ENCODE data around the gene ANO3. TPM values are rescaled to one million over a fixed set of nuclear protein-coding genes. Genes with fewer than 3 reads are reported as not detected.

Gene ANO3
- total and polyA plus RNA-seq, 4 experiments from 2014 or later = not detected

- Histone ChIP-seq H3K36me3 (ENCODE audit: insufficient read depth, low read length) (no peaks in the 10 kb centered on the region), H3K4me3 (ENCODE audit: low read length in 2 of 2) (no peak overlapping the region), H3K4me1 (ENCODE audit: insufficient read depth, low read length) (no peaks in the 10 kb centered on the region), H3K27ac (ENCODE audit: low read depth, low read length) (no peak overlapping the region), H3K9me3 (ENCODE audit: control insufficient read depth in 1 of 2, low read length in 2 of 2) (no peaks in the 10 kb centered on the region), H3K27me3 (ENCODE audit: insufficient read depth, low read length) (no peaks in the 10 kb centered on the region)
- POLR2A ChIA-PET (ENCODE audit: partially characterized antibody) = no interaction called here
- Mint-ChIP-seq H3K9me3 (peaks cover 0 to 14% (median 2%) of the 10 kb centered on the region in 8 donors), H3K27me3 (no peaks in the 10 kb centered on the region), H3K27ac (no peak overlapping the region), H3K36me3 (no peaks in the 10 kb centered on the region), H3K4me1 (no peaks in the 10 kb centered on the region), H3K4me3 (no peak overlapping the region)
- no peak for DNase-seq
- intact Hi-C loops (cut with micrococcal nuclease) = no loop called here
- CTCF ChIA-PET (ENCODE audit: partially characterized antibody) = no interaction called here
These were observed 92.3 kb downstream of the ANO3 start for GRCh38 chr11:26424255-26424654.

GRCh38 chr11:26439854-26440253 lies 107.9 kb downstream of the ANO3 start:
- DNase-seq = no peak
- Histone ChIP-seq H3K27me3 (ENCODE audit: insufficient read depth, low read length) (no peaks in the 10 kb centered on the region), H3K4me1 (ENCODE audit: insufficient read depth, low read length) (no peaks in the 10 kb centered on the region), H3K9me3 (ENCODE audit: control insufficient read depth in 1 of 2, low read length in 2 of 2) (peaks cover 0 to 4% of the 10 kb centered on the region in 2 donors), H3K4me3 (ENCODE audit: low read length in 2 of 2) (no peak overlapping the region), H3K36me3 (ENCODE audit: insufficient read depth, low read length) (no peaks in the 10 kb centered on the region), H3K27ac (ENCODE audit: low read depth, low read length) (no peak overlapping the region)
- Mint-ChIP-seq H3K9me3 (peaks cover 0 to 13% (median 6%) of the 10 kb centered on the region in 8 donors), H3K27ac (no peak overlapping the region), H3K4me1 (no peaks in the 10 kb centered on the region), H3K36me3 (no peaks in the 10 kb centered on the region), H3K27me3 (no peaks in the 10 kb centered on the region), H3K4me3 (no peak overlapping the region)
- ChIA-PET CTCF (ENCODE audit: partially characterized antibody) (no interaction called here), POLR2A (ENCODE audit: partially characterized antibody) (no interaction called here)
- intact Hi-C loops (cut with micrococcal nuclease) = no loop called here

- no peaks in the 10 kb centered on the region for H3K36me3 Mint-ChIP-seq
- ChIA-PET CTCF (ENCODE audit: partially characterized antibody) (no interaction called here), POLR2A (ENCODE audit: partially characterized antibody) (no interaction called here)
- H3K9me3 ChIP-seq (ENCODE audit: control insufficient read depth in 1 of 2, low read length in 2 of 2) = peaks cover 0 to 4% of the 10 kb centered on the region in 2 donors
- H3K4me3 Mint-ChIP-seq = no peak overlapping the region
- no peak overlapping the region for H3K27ac ChIP-seq (ENCODE audit: low read depth, low read length)
- H3K27me3 ChIP-seq (ENCODE audit: insufficient read depth, low read length) = no peaks in the 10 kb centered on the region
- no peak overlapping the region for H3K27ac Mint-ChIP-seq
- intact Hi-C loops (cut with micrococcal nuclease) = no loop called here
- peaks cover 0 to 10% (median 6%) of the 10 kb centered on the region in 8 donors for H3K9me3 Mint-ChIP-seq
- no peaks in the 10 kb centered on the region for H3K4me1 ChIP-seq (ENCODE audit: insufficient read depth, low read length)
- H3K36me3 ChIP-seq (ENCODE audit: insufficient read depth, low read length) = no peaks in the 10 kb centered on the region
- no peak overlapping the region for H3K4me3 ChIP-seq (ENCODE audit: low read length in 2 of 2)
- H3K4me1 Mint-ChIP-seq = no peaks in the 10 kb centered on the region
- no peaks in the 10 kb centered on the region for H3K27me3 Mint-ChIP-seq
- no peak for DNase-seq
These were observed 110.2 kb downstream of the ANO3 start for GRCh38 chr11:26442131-26442530.

DNA sequence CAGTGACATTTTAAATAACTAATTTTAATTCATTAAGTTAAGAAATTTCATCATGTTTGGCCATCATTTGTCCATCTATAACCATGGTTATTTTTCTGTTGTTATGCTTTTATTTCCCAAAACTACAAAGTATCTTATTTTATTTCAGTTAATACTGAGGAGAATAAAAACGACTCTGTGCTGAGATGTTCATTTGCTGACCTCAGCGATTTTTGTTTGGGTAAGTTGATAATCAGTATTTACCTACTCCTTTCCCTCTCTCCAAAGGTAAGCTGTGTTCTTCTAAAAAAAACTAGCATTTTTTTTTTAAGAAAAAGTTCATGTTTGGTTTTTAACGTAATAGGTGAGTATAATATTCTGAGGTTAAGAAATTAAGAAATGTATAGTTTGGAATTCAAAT lies 111.7 kb downstream of the ANO3 start:
- ChIA-PET POLR2A (ENCODE audit: partially characterized antibody) (no interaction called here), CTCF (ENCODE audit: partially characterized antibody) (no interaction called here)
- H3K27ac ChIP-seq (ENCODE audit: low read depth, low read length) = no peak overlapping the region
- peaks cover 0 to 4% of the 10 kb centered on the region in 2 donors for H3K9me3 ChIP-seq (ENCODE audit: control insufficient read depth in 1 of 2, low read length in 2 of 2)
- Mint-ChIP-seq H3K27me3 (no peaks in the 10 kb centered on the region), H3K4me3 (no peak overlapping the region), H3K9me3 (peaks cover 0 to 7% (median 4%) of the 10 kb centered on the region in 8 donors), H3K4me1 (no peaks in the 10 kb centered on the region), H3K36me3 (no peaks in the 10 kb centered on the region), H3K27ac (no peak overlapping the region)
- no peaks in the 10 kb centered on the region for H3K36me3 ChIP-seq (ENCODE audit: insufficient read depth, low read length)
- no peak overlapping the region for H3K4me3 ChIP-seq (ENCODE audit: low read length in 2 of 2)
- DNase-seq = no peak
- no peaks in the 10 kb centered on the region for H3K27me3 ChIP-seq (ENCODE audit: insufficient read depth, low read length)
- H3K4me1 ChIP-seq (ENCODE audit: insufficient read depth, low read length) = no peaks in the 10 kb centered on the region
- intact Hi-C loops (cut with micrococcal nuclease) = no loop called here

DNA sequence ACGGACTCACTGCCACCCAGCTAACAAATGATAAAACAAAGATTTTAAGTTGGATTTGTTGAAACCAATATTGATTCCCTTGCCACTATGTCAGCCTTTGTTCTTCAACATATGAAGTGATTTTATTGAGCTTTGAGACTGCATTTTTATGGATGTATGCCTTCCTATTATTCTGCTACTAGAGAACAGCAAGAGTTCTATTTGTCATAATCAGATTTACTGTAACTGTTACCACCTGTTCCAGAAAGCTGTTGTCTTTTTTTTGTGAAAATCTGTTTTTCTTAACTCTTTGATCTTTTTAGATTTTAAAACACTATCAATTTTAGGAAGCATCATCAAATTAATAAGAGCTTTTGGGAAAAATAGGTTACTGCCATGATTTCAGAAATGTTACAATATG lies 125.7 kb downstream of the ANO3 start:
- no peaks in the 10 kb centered on the region for H3K4me1 ChIP-seq (ENCODE audit: insufficient read depth, low read length)
- Mint-ChIP-seq H3K4me3 (no peak overlapping the region), H3K27ac (no peak overlapping the region), H3K4me1 (no peaks in the 10 kb centered on the region), H3K27me3 (no peaks in the 10 kb centered on the region), H3K9me3 (peaks cover 0 to 6% (median 3%) of the 10 kb centered on the region in 8 donors), H3K36me3 (no peaks in the 10 kb centered on the region)
- ChIA-PET POLR2A (ENCODE audit: partially characterized antibody) (no interaction called here), CTCF (ENCODE audit: partially characterized antibody) (no interaction called here)
- H3K36me3 ChIP-seq (ENCODE audit: insufficient read depth, low read length) = no peaks in the 10 kb centered on the region
- no peaks in the 10 kb centered on the region for H3K27me3 ChIP-seq (ENCODE audit: insufficient read depth, low read length)
- H3K4me3 ChIP-seq (ENCODE audit: low read length in 2 of 2) = no peak overlapping the region
- no peak for DNase-seq
- no peak overlapping the region for H3K27ac ChIP-seq (ENCODE audit: low read depth, low read length)
- no peaks in the 10 kb centered on the region for H3K9me3 ChIP-seq (ENCODE audit: control insufficient read depth in 1 of 2, low read length in 2 of 2)
- intact Hi-C loops (cut with micrococcal nuclease) = no loop called here

GRCh38 chr11:26465274-26465673 lies 133.3 kb downstream of the ANO3 start:
- H3K36me3 Mint-ChIP-seq = no peaks in the 10 kb centered on the region
- CTCF ChIA-PET (ENCODE audit: partially characterized antibody) = no interaction called here

GRCh38 chr11:26467506-26467905 lies 135.6 kb downstream of the ANO3 start:
- Histone ChIP-seq H3K36me3 (ENCODE audit: insufficient read depth, low read length) (no peaks in the 10 kb centered on the region), H3K9me3 (ENCODE audit: control insufficient read depth in 1 of 2, low read length in 2 of 2) (no peaks in the 10 kb centered on the region), H3K27me3 (ENCODE audit: insufficient read depth, low read length) (no peaks in the 10 kb centered on the region), H3K4me1 (ENCODE audit: insufficient read depth, low read length) (no peaks in the 10 kb centered on the region), H3K27ac (ENCODE audit: low read depth, low read length) (no peak overlapping the region), H3K4me3 (ENCODE audit: low read length in 2 of 2) (no peak overlapping the region)
- Mint-ChIP-seq H3K4me3 (no peak overlapping the region), H3K27ac (no peak overlapping the region), H3K36me3 (no peaks in the 10 kb centered on the region), H3K9me3 (peaks cover 0 to 6% (median 0%) of the 10 kb centered on the region in 8 donors), H3K27me3 (no peaks in the 10 kb centered on the region), H3K4me1 (no peaks in the 10 kb centered on the region)
- DNase-seq = no peak
- ChIA-PET POLR2A (ENCODE audit: partially characterized antibody) (no interaction called here), CTCF (ENCODE audit: partially characterized antibody) (no interaction called here)
- intact Hi-C loops (cut with micrococcal nuclease) = no loop called here

More at GRCh38 chr11:26465274-26465673, 133.3 kb downstream of the ANO3 start:
- Mint-ChIP-seq H3K4me1 (no peaks in the 10 kb centered on the region), H3K27me3 (no peaks in the 10 kb centered on the region), H3K27ac (no peak overlapping the region), H3K9me3 (peaks cover 0 to 8% (median 0%) of the 10 kb centered on the region in 8 donors), H3K4me3 (no peak overlapping the region)
- Histone ChIP-seq H3K27ac (ENCODE audit: low read depth, low read length) (no peak overlapping the region), H3K4me1 (ENCODE audit: insufficient read depth, low read length) (no peaks in the 10 kb centered on the region), H3K4me3 (ENCODE audit: low read length in 2 of 2) (no peak overlapping the region), H3K9me3 (ENCODE audit: control insufficient read depth in 1 of 2, low read length in 2 of 2) (no peaks in the 10 kb centered on the region), H3K36me3 (ENCODE audit: insufficient read depth, low read length) (no peaks in the 10 kb centered on the region), H3K27me3 (ENCODE audit: insufficient read depth, low read length) (no peaks in the 10 kb centered on the region)
- POLR2A ChIA-PET (ENCODE audit: partially characterized antibody) = no interaction called here
- no peak for DNase-seq
- intact Hi-C loops (cut with micrococcal nuclease) = no loop called here

DNA sequence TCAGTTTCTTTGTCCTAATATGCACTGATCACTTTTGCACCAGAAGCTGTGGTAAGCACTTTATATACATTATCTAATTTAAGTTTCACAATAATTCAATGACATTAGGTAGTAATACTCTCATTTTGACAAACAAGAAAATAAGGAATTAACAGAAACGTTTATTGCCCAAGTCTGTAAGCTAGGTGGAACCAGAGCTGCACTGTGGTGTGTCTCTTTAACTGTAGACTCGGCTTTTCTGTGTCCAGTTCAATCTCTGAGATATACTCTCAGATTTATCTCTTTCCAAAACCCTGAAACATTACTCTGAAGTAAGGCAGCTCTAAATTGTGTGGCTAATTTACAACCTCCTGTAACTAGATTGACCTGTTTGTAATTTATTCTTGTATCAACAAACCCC lies 139.1 kb downstream of the ANO3 start:
- no peaks in the 10 kb centered on the region for H3K36me3 ChIP-seq (ENCODE audit: insufficient read depth, low read length)
- no peaks in the 10 kb centered on the region for H3K9me3 ChIP-seq (ENCODE audit: control insufficient read depth in 1 of 2, low read length in 2 of 2)
- no peak overlapping the region for H3K4me3 Mint-ChIP-seq
- intact Hi-C loops (cut with micrococcal nuclease) = no loop called here
- peaks cover 0 to 6% (median 0%) of the 10 kb centered on the region in 8 donors for H3K9me3 Mint-ChIP-seq
- POLR2A ChIA-PET (ENCODE audit: partially characterized antibody) = no interaction called here
- H3K27me3 ChIP-seq (ENCODE audit: insufficient read depth, low read length) = no peaks in the 10 kb centered on the region
- H3K27me3 Mint-ChIP-seq = no peaks in the 10 kb centered on the region
- no peaks in the 10 kb centered on the region for H3K36me3 Mint-ChIP-seq
- H3K4me1 ChIP-seq (ENCODE audit: insufficient read depth, low read length) = no peaks in the 10 kb centered on the region
- H3K27ac ChIP-seq (ENCODE audit: low read depth, low read length) = no peak overlapping the region
- DNase-seq = no peak
- H3K4me1 Mint-ChIP-seq = no peaks in the 10 kb centered on the region
- H3K27ac Mint-ChIP-seq = no peak overlapping the region
- no peak overlapping the region for H3K4me3 ChIP-seq (ENCODE audit: low read length in 2 of 2)
- CTCF ChIA-PET (ENCODE audit: partially characterized antibody) = interaction anchor here (1.7 kb wide), 1 partner anchor 9 kb away, joined by 3 read pairs; no protein-coding TSS in a partner anchor

Measured in CD4-positive, alpha-beta memory T cell (primary cell).